ENCODE data around the gene PLEKHF1.
"Not testable (repeated sequence)": the region's sequence is repeated elsewhere in the genome, so short reads cannot be mapped to it uniquely, and the experiment has no call there.

The PLEKHF1 gene

DNA sequence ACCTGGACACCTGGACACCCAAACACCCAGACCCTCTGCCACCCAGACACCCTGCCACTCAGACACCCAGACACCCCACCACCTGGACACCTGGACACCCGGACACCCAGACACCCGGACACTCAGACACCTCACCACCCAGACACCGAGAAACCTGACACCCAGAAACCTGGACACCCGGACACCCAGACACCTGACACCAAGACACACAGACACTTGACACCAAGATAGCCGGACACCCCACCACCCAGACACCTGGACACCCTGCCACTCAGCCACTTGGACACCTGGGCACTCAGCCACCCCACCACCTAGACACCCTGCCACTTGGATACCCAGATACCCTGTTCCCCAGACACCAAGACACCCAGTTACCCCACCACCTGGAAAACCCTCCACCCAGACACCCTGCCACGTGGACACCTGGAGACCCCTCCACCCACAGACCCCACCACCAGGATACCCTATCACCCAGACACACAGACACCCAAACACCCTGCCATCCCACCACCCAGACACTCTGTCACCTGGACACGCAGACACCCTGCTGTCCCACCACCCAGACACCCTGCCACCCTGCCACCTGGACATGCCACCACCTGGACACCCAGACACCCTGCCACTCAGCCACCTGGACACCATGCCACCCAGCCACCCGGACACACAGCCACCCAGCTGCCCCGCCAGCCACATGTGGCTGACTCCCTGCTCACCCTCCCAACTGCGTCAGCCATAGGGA is 32.4 kb downstream of the PLEKHF1 start:
- FAIRE-seq (no peak), DNase-seq (ENCODE audit: insufficient read length) (no peak)
- TF ChIP-seq TAF1 (IDR thresholded peaks at IDR 0.05; ENCODE audit: borderline replicate concordance, low read depth, low read length) (no peak), POLR2AphosphoS5 (IDR thresholded peaks at IDR 0.05; ENCODE audit: low read depth, low read length) (no peak), POLR2A (IDR thresholded peaks at IDR 0.05; ENCODE audit: low read depth, low read length) (no peak)

GRCh38 chr19:29699861-29700260 is 34.6 kb downstream of the PLEKHF1 start:
- FAIRE-seq, result no peak
- TF ChIP-seq POLR2A (IDR thresholded peaks at IDR 0.05; ENCODE audit: low read depth, low read length) (no peak), POLR2AphosphoS5 (IDR thresholded peaks at IDR 0.05; ENCODE audit: low read depth, low read length) (no peak), TAF1 (IDR thresholded peaks at IDR 0.05; ENCODE audit: borderline replicate concordance, low read depth, low read length) (no peak)
- DNase-seq (ENCODE audit: insufficient read length), result no peak

GRCh38 chr19:29700498-29700897 is 35.2 kb downstream of the PLEKHF1 start:
- TF ChIP-seq POLR2AphosphoS5 (IDR thresholded peaks at IDR 0.05; ENCODE audit: low read depth, low read length) (no peak), POLR2A (IDR thresholded peaks at IDR 0.05; ENCODE audit: low read depth, low read length) (no peak), TAF1 (IDR thresholded peaks at IDR 0.05; ENCODE audit: borderline replicate concordance, low read depth, low read length) (no peak)
- DNase-seq (ENCODE audit: insufficient read length), result no peak
- no peak for FAIRE-seq

DNA sequence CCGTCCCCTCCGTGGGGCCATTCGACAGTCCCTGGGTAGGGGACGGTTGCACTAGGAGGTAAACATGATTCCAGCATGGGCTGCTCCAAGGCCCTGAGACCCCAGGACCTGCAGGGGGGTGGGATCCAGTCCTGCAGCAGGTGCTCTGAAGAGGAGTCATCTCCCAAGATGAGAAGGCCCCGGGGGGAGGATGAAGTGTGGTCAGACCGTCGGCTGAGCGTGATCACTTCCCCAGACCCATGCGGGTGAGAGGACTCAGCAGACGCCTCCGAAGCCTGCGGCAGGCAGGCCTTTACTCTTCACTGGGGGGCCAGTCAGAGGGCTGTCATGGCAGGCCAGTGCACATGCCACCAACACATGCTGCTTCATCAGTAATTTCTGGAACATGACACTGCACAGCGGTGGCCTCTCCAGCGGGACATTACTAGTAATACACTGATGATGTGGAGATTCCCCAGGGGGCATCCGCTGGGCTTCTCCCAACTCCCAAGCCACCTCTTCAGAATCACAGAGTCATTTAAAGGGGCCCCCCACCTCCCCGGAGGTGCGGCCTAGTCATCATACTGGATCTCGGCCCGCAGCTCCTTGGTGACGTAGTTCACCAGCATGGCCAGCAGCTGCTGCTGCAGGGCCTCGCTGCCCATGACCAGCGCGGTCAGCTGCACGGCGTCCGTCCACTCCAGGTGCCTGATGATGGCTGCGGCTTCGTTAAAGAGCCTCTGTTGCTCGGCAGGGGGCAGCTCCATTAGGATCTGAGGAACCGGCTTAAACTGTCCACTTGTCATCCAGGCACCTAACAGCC is 37.1 kb downstream of the PLEKHF1 start:
- DNase-seq (ENCODE audit: insufficient read length) (no peak), FAIRE-seq (no peak)
- TF ChIP-seq POLR2A (IDR thresholded peaks at IDR 0.05; ENCODE audit: low read depth, low read length), result no peak
- TF ChIP-seq POLR2AphosphoS5 (IDR thresholded peaks at IDR 0.05; ENCODE audit: low read depth, low read length), result no peak
- no peak for TF ChIP-seq TAF1 (IDR thresholded peaks at IDR 0.05; ENCODE audit: borderline replicate concordance, low read depth, low read length)

- DNase-seq (ENCODE audit: insufficient read length) (no peak), FAIRE-seq (no peak)
- no peak for TF ChIP-seq TAF1 (IDR thresholded peaks at IDR 0.05; ENCODE audit: borderline replicate concordance, low read depth, low read length)
- no peak for TF ChIP-seq POLR2A (IDR thresholded peaks at IDR 0.05; ENCODE audit: low read depth, low read length)
- TF ChIP-seq POLR2AphosphoS5 (IDR thresholded peaks at IDR 0.05; ENCODE audit: low read depth, low read length), result no peak
Measured at GRCh38 chr19:29702963-29703320, 37.7 kb downstream of the PLEKHF1 start.

DNA sequence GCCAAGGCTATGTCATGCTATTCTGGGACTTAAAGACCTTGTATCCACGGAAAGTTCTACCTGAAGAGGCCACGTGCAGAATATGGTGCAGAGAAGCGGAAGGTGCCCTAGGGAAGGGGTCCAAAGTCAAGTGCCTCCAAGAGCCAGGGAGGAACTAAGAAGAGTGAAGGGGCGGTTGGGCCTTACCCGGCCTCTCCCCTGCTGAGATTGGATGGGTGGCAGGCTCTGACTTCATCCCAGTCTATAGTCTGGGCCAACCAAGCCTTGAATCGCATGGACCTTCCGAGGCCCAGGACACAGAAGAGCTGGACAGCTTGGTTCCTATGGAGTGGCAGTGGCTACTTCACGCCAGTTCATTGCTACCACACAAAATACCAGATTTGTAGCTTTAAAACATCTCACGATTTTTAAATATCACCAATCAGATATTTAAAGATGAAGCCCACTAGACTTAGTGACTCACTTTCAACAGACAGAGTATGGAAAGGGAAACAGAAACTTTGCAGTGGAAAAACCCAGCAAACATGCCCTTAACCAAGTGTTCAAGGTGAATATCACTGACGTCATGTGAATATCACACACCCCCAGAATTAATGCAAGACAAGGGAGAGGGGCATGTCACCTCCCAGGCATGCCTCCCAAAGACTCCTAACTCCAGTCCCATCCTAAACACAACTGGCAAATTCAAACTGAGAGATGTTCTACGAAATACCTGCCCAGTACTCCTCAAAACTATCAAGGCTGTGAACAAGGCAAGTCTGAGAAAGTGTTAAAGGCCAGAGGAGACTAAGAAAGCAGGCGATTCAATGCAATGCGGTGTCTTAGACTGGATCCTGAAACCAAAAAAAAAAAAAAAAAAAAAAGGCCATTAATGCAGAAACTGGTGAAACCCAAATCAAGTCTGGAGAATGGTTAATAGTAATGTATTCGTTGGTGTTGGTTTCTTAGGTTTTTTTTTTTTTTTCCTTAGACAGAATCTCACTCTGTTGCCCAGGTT is 39.6 kb downstream of the PLEKHF1 start:
- TF ChIP-seq POLR2AphosphoS5 (IDR thresholded peaks at IDR 0.05; ENCODE audit: low read depth, low read length) (no peak), POLR2A (IDR thresholded peaks at IDR 0.05; ENCODE audit: low read depth, low read length) (no peak), TAF1 (IDR thresholded peaks at IDR 0.05; ENCODE audit: borderline replicate concordance, low read depth, low read length) (no peak)
- no peak for DNase-seq (ENCODE audit: insufficient read length)
- no peak for FAIRE-seq

- TF ChIP-seq TAF1 (IDR thresholded peaks at IDR 0.05; ENCODE audit: borderline replicate concordance, low read depth, low read length) (no peak), POLR2A (IDR thresholded peaks at IDR 0.05; ENCODE audit: low read depth, low read length) (no peak), POLR2AphosphoS5 (IDR thresholded peaks at IDR 0.05; ENCODE audit: low read depth, low read length) (no peak)
- no peak for FAIRE-seq
- DNase-seq (ENCODE audit: insufficient read length), result no peak
Measured at GRCh38 chr19:29705706-29706105, 40.4 kb downstream of the PLEKHF1 start.

DNA sequence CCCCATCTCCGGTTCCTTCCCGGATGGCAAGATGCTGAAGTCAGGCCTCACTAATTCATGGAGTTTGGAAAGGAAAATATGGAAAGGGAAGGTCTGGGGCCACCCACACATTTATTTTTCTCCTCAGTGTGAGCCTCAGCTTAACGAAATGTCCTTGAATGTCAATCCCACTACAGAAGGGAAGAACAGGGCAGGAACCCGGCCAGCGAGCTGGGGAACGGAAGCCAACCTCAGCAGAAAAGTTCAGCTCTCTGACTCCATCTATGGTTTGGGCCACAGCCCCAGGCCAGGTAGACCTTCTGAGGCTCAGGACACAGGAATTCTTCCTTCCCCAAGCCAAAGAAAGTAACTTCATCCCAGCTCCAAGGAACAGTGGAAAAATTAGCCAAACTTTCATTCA is 41.4 kb downstream of the PLEKHF1 start:
- no peak for FAIRE-seq
- TF ChIP-seq POLR2AphosphoS5 (IDR thresholded peaks at IDR 0.05; ENCODE audit: low read depth, low read length) (no peak), POLR2A (IDR thresholded peaks at IDR 0.05; ENCODE audit: low read depth, low read length) (no peak), TAF1 (IDR thresholded peaks at IDR 0.05; ENCODE audit: borderline replicate concordance, low read depth, low read length) (no peak)
- DNase-seq (ENCODE audit: insufficient read length), result no peak

DNA sequence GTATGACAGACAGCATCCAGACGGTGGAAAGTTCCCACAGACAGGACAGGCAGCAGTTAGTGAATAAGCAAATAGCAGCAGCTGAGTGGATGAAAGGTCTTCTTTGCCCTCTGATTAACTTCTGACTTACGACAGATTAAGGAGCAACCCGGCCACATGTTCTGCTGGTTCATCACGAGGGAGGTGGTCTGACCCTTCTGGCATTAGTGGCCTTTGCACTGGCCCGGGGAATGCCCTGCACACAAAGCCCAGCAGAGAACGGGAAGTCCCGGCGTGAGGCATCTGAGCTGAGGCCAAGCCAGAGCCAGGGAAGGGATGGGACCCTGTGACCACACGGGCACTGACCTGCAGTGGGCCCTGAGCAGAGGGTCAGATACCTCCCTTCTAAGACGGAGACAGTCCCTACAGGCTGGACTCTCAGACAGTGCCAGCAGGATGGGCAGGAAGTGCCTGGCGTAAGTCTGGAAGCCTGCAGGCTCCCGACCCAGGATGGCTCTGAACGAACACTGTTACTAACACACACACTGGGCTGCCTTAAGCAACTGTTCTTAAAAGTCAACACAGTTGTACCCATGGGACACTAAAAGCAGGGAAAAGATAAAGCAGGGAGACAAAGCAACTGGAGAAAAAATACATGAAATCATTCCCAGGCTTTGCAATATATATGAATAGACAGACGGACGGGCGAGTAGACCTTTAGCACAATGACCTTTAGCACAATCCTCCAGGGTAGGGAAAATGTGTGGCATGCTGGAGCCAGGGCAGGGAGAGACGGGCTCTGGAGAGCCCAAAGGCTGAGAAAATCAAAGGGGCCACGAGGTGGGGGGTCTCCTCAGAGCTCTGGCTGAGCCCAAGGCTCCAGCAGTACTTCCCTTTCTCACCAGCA is 43.5 kb downstream of the PLEKHF1 start:
- TF ChIP-seq POLR2AphosphoS5 (IDR thresholded peaks at IDR 0.05; ENCODE audit: low read depth, low read length), result no peak
- TF ChIP-seq TAF1 (IDR thresholded peaks at IDR 0.05; ENCODE audit: borderline replicate concordance, low read depth, low read length), result no peak
- TF ChIP-seq POLR2A (IDR thresholded peaks at IDR 0.05; ENCODE audit: low read depth, low read length), result no peak
- FAIRE-seq, result no peak
- no peak for DNase-seq (ENCODE audit: insufficient read length)

GRCh38 chr19:29709440-29709798 is 44.2 kb downstream of the PLEKHF1 start:
- not testable (repeated sequence) for DNase-seq (ENCODE audit: insufficient read length); FAIRE-seq

Measured in GM12892 (cell line).